ENCODE results near the gene GPR68.

DNA sequence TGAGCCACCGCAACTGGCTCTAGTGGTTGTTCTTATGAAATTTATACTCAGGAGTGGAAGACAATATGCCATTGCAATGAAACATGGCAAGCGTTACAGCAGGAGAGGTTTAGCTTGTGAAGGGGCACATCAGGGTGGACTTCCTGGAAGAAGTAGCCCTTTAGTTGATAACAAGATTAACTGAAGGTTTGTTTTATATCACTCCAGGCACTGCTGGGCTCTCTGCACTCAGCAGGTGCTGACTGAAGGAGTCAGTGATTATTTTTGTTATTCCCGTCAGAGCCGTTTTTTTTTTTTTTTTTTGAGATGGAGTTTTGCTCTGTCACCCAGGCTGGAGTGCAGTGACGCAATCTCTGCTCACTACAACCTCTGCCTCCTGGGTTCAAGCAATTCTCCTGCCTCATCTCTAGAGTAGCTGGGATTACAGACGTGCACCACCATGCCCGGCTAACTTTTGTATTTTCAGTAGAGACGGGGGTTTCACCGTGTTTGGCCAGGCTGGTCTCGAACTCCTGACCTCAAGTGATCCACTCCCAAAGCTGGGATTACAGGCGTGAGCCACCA, 17.6 kb upstream of the GPR68 start:
- TF ChIP-seq POLR2AphosphoS5 (IDR thresholded peaks at IDR 0.05; ENCODE audit: borderline replicate concordance, low read depth, low read length) (no peak), EZH2 (IDR thresholded peaks at IDR 0.05) (no peak)
